Heart left ventricle (tissue), 16 donors: Measurements from ENCODE around the gene XPOT. TPM values are rescaled to one million over a fixed set of nuclear protein-coding genes. Genes with fewer than 3 reads are reported as not detected.

Experiments used
- ATAC-seq, 4 donors: fragments of 200-7000 bp; cut with Tn5 transposase; one replicate each; pipeline ENCODE4 v1.9.1; 2020 to 2022; ENCODE audit warnings: moderate library complexity in 4 of 4, mild to moderate bottlenecking in 3 of 4, moderate number of reproducible peaks in 1 of 4
- DNase-seq, 5 donors: peaks; one replicate each; pipeline ENCODE4 v3.0.0-alpha.2; 2020
- H3K27ac ChIP-seq, 12 donors: fragments of 200-600 bp; sonication (generic) in 4 of 12; one replicate each; pipeline versions ENCODE4 v1.5.0 to v1.8.0; 2016 to 2022; ENCODE audit warnings: mild to moderate bottlenecking in 2 of 12
- H3K27me3 ChIP-seq, 9 donors: fragments of 200-600 bp; sonication (generic) in 2 of 9; one replicate each; pipeline versions ENCODE4 v1.5.1 to v1.8.0; 2016 to 2022; ENCODE audit warnings: mild to moderate bottlenecking in 3 of 9
- H3K36me3 ChIP-seq, 9 donors: fragments of 200-600 bp; sonication (generic) in 2 of 9; one replicate each; pipeline versions ENCODE4 v1.5.0 to v1.8.0; 2018 to 2022; ENCODE audit warnings: mild to moderate bottlenecking in 2 of 9
- H3K4me1 ChIP-seq, 12 donors: fragments of 200-600 bp; sonication (generic) in 4 of 12; one replicate each; pipeline versions ENCODE4 v1.5.0 to v1.8.0; 2016 to 2022; ENCODE audit warnings: mild to moderate bottlenecking in 3 of 12
- H3K4me3 ChIP-seq, 12 donors: fragments of 200-600 bp; sonication (generic) in 4 of 12; one replicate each; pipeline versions ENCODE4 v1.5.0 to v1.8.0; 2017 to 2022; ENCODE audit warnings: mild to moderate bottlenecking in 9 of 12, moderate library complexity in 4 of 12
- H3K9me3 ChIP-seq, 12 donors: fragments of 200-600 bp; sonication (generic) in 4 of 12; one replicate each; pipeline versions ENCODE4 v1.5.0 to v1.8.0; 2016 to 2022; ENCODE audit warnings: mild to moderate bottlenecking in 1 of 12
- CTCF ChIP-seq, 12 donors: fragments of 200-600 bp; sonication (generic) in 4 of 12; IDR thresholded peaks; one replicate each; pipeline versions ENCODE4 v1.5.0 to v1.8.0; 2018 to 2022; ENCODE audit warnings: antibody characterized with exemption in 12 of 12, mild to moderate bottlenecking in 5 of 12
- POLR2A ChIP-seq, 2 donors: fragments of 450-650 bp; IDR thresholded peaks; one replicate each; pipeline ENCODE4 v1.6.1; 2017; ENCODE audit warnings: antibody characterized with exemption in 2 of 2, mild to moderate bottlenecking in 2 of 2, moderate library complexity in 2 of 2
- WGBS, 4 donors: extraction: QIAGEN DNeasy Blood & Tissue Kit in 2 of 4; methylation state at CpG; one replicate each; pipeline versions ENCODE4 v1.1.5 to v1.1.7; 2013 to 2018; 5-methylcytosine and 5-hydroxymethylcytosine counted together
- intact Hi-C, 10 donors: fragments of 100-400 bp; cut with DNase I; formaldehyde crosslinking; loops; one replicate each; pipeline versions ENCODE4 v1.11.1 to v1.14.2; 2022
- polyA plus RNA-seq, 2 donors: library from polyadenylated mRNA; stranded (reverse); fragments of 200-250 nt; gene quantifications; one replicate each; pipeline ENCODE4 v1.2.3, GENCODE V29; 2013
- total RNA-seq, 9 donors: library from RNA; depleted of rRNA in 2 of 9; stranded (reverse); fragments of >200 nt in 2 of 9; fragmentation: NEBNext Ultra II Directional in 3 of 9; extraction: Animal tissue kit (Norgen Biotek cat#: 25700) in 3 of 9; gene quantifications; one replicate each; pipeline versions ENCODE4 v1.1.0 to v1.2.4, GENCODE V29; 2016 to 2023
- donor health status: ischemic (EF 13 %, LVEDD 7.1; RV severe dilation, severe dysfunction).
- donor health status: healthy with polysubstance abuse.
- donor health status: DM: no; HTN: yes; CAD: no.
- donor health status: DM: no; HTN: no; CAD: no.
- donor health status: ischemic (EF 25% LVEDD 6.9; RV normal size, moderate dysfunction).
- donor health status: ischemic (EF 25% LVEDD 5.7; RV mildly dilated, moderate dysfunction).
- donor health status: healthy.
- donor health status: DM: yes; HTN: yes; CAD: no.
- donor health status: ischemic (EF 35%, LVEDD 5.7; RV mildly dilated, moderate dysfunction).
- donor health status: nonischemic (EF 11% LVEDD 7.7; RV severe dilation, severe dysfunction).
- donor health status: DM: yes; HTN: yes; CAD: no.
- donor health status: PGD.
- donor health status: ischemic (EF 29% LVEDD 5.4; RV normal size, mild dysfunction).
- donor health status: nonischemic (EF 23%, LVEDD 6.1; RV moderate dilation, normal function).

XPOT gene
- total and polyA plus RNA-seq, 11 donors = 6.3 to 37.6 (median 22.0) TPM

- Histone ChIP-seq H3K4me3 (no peak overlapping the region), H3K9me3 (no peaks in the 10 kb centered on the region), H3K36me3 (no peaks in the 10 kb centered on the region), H3K27me3 (no peaks in the 10 kb centered on the region), H3K4me1 (peaks cover 0 to 15% (median 3%) of the 10 kb centered on the region in 12 donors), H3K27ac (no peak overlapping the region)
- TF ChIP-seq POLR2A (IDR thresholded peaks at IDR 0.05) = no peak
- no peak for TF ChIP-seq CTCF (IDR thresholded peaks at IDR 0.05)
- 43 to 61% (median 61%) methylated on average over 4 of the region's 4 CpGs for WGBS, 4 donors
- intact Hi-C loops = loop anchor here in 3 of 10 donors (5.0 to 10.0 kb wide), 3 partner anchors 55 to 558 kb away; partner anchors contain the start of genes SRGAP1 (in 3 of the 3) and TBK1 (in 1 of the 3)
- ATAC-seq (no peak), DNase-seq (no peak)
Observed at GRCh38 chr12:64400041-64400440, 4.2 kb upstream of the XPOT start.

GRCh38 chr12:64402181-64402580, 2.0 kb upstream of the XPOT start:
- H3K27ac ChIP-seq = no peak overlapping the region
- 84 to 89% (median 89%) methylated on average over 5 of the region's 5 CpGs for WGBS, 4 donors
- DNase-seq = no peak
- no peak overlapping the region for H3K4me3 ChIP-seq
- no peaks in the 10 kb centered on the region for H3K27me3 ChIP-seq
- H3K36me3 ChIP-seq = no peaks in the 10 kb centered on the region
- H3K4me1 ChIP-seq = peaks cover 0 to 20% (median 8%) of the 10 kb centered on the region in 12 donors
- no peak for ATAC-seq
- TF ChIP-seq CTCF (IDR thresholded peaks at IDR 0.05) (no peak), POLR2A (IDR thresholded peaks at IDR 0.05) (no peak)
- intact Hi-C loops = loop anchor here in 3 of 10 donors (5.0 to 10.0 kb wide), 3 partner anchors 53 to 560 kb away; partner anchors contain the start of genes SRGAP1 (in 3 of the 3) and TBK1 (in 1 of the 3)
- no peaks in the 10 kb centered on the region for H3K9me3 ChIP-seq

- ATAC-seq (peak; percentile 6 to 64 (median 50)), DNase-seq (peak in 2 of 5 donors; percentile 61 to 73)
- no peaks in the 10 kb centered on the region for H3K9me3 ChIP-seq
- peaks cover 0 to 20% (median 8%) of the 10 kb centered on the region in 12 donors for H3K4me1 ChIP-seq
- H3K27me3 ChIP-seq = no peaks in the 10 kb centered on the region
- intact Hi-C loops = loop anchor here in 3 of 10 donors (5.0 to 10.0 kb wide), 3 partner anchors 50 to 562 kb away; partner anchors contain the start of genes SRGAP1 (in 3 of the 3) and TBK1 (in 1 of the 3)
- H3K27ac ChIP-seq = peak overlapping the region; percentile 90 to 99 (median 96)
- no peak for TF ChIP-seq CTCF (IDR thresholded peaks at IDR 0.05)
- peak in 1 of 2 donors; percentile 37 for TF ChIP-seq POLR2A (IDR thresholded peaks at IDR 0.05)
- H3K4me3 ChIP-seq = peak overlapping the region; percentile 73 to 99 (median 90)
- H3K36me3 ChIP-seq = peaks cover 0 to 3% (median 0%) of the 10 kb centered on the region in 9 donors
- WGBS, 4 donors = 0 to 2% (median 1%) methylated on average over 25 to 78 of the region's 78 CpGs
Observed at GRCh38 chr12:64404470-64405256, 471 bp downstream of the XPOT start.
